Medulla oblongata (tissue), 1 donor: ENCODE results near the gene SYMPK.
"Not testable (repeated sequence)": the region's sequence is repeated elsewhere in the genome, so short reads cannot be mapped to it uniquely, and the experiment has no call there.

Experiments used
- DNase-seq: peaks from one replicate; pipeline ENCODE4 v3.0.0-alpha.2; 2015; ENCODE audit errors: extremely low spot score

The SYMPK gene

GRCh38 chr19:45862564-45863334, at the start of gene SYMPK:
TSS of gene SYMPK (minus strand) at chr19:45863147. CDS start at chr19:45854495, 8,652 bp downstream.
- peak; percentile 99 for DNase-seq

GRCh38 chr19:45911291-45911690, 48.3 kb upstream of the SYMPK start:
- DNase-seq: no peak

- no peak for DNase-seq
Observed at GRCh38 chr19:45908956-45909355, 46.0 kb upstream of the SYMPK start.

- DNase-seq: no peak
Observed at GRCh38 chr19:45906221-45906620, 43.3 kb upstream of the SYMPK start.

GRCh38 chr19:45905011-45905410, 42.1 kb upstream of the SYMPK start:
- no peak for DNase-seq

- peak; percentile 99 for DNase-seq
Observed at GRCh38 chr19:45902651-45903625, 40.0 kb upstream of the SYMPK start.

- no peak for DNase-seq
Observed at GRCh38 chr19:45901912-45902650, 39.1 kb upstream of the SYMPK start, which contains the start of gene MYPOP. TSS of gene MYPOP (minus strand) at chr19:45902613. CDS start at chr19:45901773, 840 bp downstream.

GRCh38 chr19:45901432-45901911, 38.5 kb upstream of the SYMPK start:
- DNase-seq: no peak

- DNase-seq: no peak
Observed at GRCh38 chr19:45900738-45901431, 37.9 kb upstream of the SYMPK start.

- DNase-seq: no peak
Observed at GRCh38 chr19:45899919-45900589, 37.1 kb upstream of the SYMPK start.

GRCh38 chr19:45899253-45899652, 36.3 kb upstream of the SYMPK start:
- DNase-seq: no peak

GRCh38 chr19:45897261-45897812, 34.4 kb upstream of the SYMPK start:
- DNase-seq: no peak

GRCh38 chr19:45895983-45896599, 33.1 kb upstream of the SYMPK start:
- DNase-seq: not testable (repeated sequence)

- DNase-seq: peak; percentile 21
Observed at GRCh38 chr19:45895519-45895972, 32.6 kb upstream of the SYMPK start.

GRCh38 chr19:45890877-45891276, 27.9 kb upstream of the SYMPK start:
- DNase-seq: no peak

GRCh38 chr19:45889210-45889885, 26.4 kb upstream of the SYMPK start:
- DNase-seq: no peak

- DNase-seq: no peak
Observed at GRCh38 chr19:45887200-45887710, 24.3 kb upstream of the SYMPK start.

GRCh38 chr19:45886427-45887199, 23.7 kb upstream of the SYMPK start:
- DNase-seq: peak; percentile 97
